Measurements from ENCODE around the gene LFNG.
"Not testable (repeated sequence)": the region's sequence is repeated elsewhere in the genome, so short reads cannot be mapped to it uniquely, and the experiment has no call there.

The LFNG gene

GRCh38 chr7:2528481-2529095 is 9.0 kb downstream of the LFNG start:
- Histone ChIP-seq H3K9ac (ENCODE audit: low read length) (peak overlapping the region; percentile 55), H3K27me3 (ENCODE audit: low read depth, low read length) (no peaks in the 10 kb centered on the region), H2AFZ (ENCODE audit: low read depth, low read length) (no peak overlapping the region), H3K79me2 (ENCODE audit: low read length) (peaks cover 18% of the 10 kb centered on the region), H3K4me3 (ENCODE audit: low read length) (peak overlapping the region; percentile 56), H3K27ac (ENCODE audit: low read length) (peak overlapping the region; percentile 99), H4K20me1 (ENCODE audit: insufficient read depth, low read length) (peaks cover 41% of the 10 kb centered on the region), H3K4me2 (ENCODE audit: low read length) (peak overlapping the region; percentile 83), H3K36me3 (replicated peaks; ENCODE audit: low read depth, low read length) (peaks cover 25% of the 10 kb centered on the region), H3K4me1 (ENCODE audit: low read length) (peaks cover 75% of the 10 kb centered on the region), H3K9me3 (ENCODE audit: insufficient read depth, low read length) (no peaks in the 10 kb centered on the region)
- TF ChIP-seq, protein P1, sequence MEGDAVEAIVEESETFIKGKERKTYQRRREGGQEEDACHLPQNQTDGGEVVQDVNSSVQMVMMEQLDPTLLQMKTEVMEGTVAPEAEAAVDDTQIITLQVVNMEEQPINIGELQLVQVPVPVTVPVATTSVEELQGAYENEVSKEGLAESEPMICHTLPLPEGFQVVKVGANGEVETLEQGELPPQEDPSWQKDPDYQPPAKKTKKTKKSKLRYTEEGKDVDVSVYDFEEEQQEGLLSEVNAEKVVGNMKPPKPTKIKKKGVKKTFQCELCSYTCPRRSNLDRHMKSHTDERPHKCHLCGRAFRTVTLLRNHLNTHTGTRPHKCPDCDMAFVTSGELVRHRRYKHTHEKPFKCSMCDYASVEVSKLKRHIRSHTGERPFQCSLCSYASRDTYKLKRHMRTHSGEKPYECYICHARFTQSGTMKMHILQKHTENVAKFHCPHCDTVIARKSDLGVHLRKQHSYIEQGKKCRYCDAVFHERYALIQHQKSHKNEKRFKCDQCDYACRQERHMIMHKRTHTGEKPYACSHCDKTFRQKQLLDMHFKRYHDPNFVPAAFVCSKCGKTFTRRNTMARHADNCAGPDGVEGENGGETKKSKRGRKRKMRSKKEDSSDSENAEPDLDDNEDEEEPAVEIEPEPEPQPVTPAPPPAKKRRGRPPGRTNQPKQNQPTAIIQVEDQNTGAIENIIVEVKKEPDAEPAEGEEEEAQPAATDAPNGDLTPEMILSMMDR (IDR thresholded peaks at IDR 0.05; ENCODE audit: low read depth, low read length) = no peak
- no peak for TF ChIP-seq EZH2phosphoT487 (IDR thresholded peaks at IDR 0.05; ENCODE audit: low read depth)

DNA sequence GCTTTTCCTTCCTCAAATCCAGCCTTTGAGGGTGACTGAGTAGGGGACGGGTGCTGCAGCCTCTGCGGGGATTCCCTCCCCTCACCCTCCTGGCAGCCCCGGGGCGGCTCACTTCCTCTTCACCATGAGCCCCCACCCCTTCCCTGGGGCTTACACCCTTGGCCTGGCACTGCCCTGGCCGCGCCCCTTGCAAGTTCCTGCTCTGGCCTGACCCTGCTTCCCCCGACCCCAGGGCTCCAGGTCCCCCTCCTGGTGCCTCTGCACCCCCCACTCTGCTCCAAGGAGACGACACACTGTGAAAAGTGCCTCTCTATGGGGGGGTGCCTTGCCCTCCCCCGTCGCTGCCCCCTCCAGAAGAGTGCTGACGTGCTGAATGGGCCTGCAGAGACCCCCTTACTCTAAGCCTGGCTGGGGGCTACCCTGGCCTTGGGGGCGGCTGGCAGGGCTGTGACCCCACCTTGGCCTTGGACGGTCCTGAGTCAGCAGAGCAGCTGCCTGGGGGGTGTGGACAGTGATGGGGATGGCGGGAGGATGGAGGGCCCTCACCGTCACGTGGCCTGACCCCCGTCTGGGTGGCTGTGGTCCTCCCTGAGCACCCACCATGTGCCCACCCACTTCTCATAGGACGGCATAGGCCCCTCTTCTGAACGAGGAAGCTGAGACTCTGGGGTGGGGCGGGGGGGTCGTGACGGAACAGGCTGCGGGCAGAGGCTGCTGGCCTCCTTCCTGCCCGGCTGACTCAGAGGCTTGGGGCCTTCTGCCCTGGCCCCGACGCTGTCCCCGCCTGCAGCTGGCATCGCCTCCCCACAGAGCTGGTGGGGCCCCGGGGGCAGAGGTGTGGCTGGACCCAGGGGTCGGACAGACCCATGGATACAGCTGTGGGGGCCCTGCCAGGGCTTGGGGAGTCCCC is 9.8 kb downstream of the LFNG start:
- H3K27ac ChIP-seq (ENCODE audit: low read length) = peak overlapping the region; percentile 99
- H3K9me3 ChIP-seq (ENCODE audit: insufficient read depth, low read length) = no peaks in the 10 kb centered on the region
- peak overlapping the region; percentile 83 for H3K4me2 ChIP-seq (ENCODE audit: low read length)
- peaks cover 66% of the 10 kb centered on the region for H3K4me1 ChIP-seq (ENCODE audit: low read length)
- H3K27me3 ChIP-seq (ENCODE audit: low read depth, low read length) = no peaks in the 10 kb centered on the region
- H3K36me3 ChIP-seq (replicated peaks; ENCODE audit: low read depth, low read length) = peaks cover 22% of the 10 kb centered on the region
- H3K9ac ChIP-seq (ENCODE audit: low read length) = peak overlapping the region; percentile 76
- H3K4me3 ChIP-seq (ENCODE audit: low read length) = peak overlapping the region; percentile 61
- TF ChIP-seq, protein P1 (IDR thresholded peaks at IDR 0.05; ENCODE audit: low read depth, low read length) = no peak
- TF ChIP-seq EZH2phosphoT487 (IDR thresholded peaks at IDR 0.05; ENCODE audit: low read depth) = no peak
- H3K79me2 ChIP-seq (ENCODE audit: low read length) = peaks cover 10% of the 10 kb centered on the region
- peaks cover 33% of the 10 kb centered on the region for H4K20me1 ChIP-seq (ENCODE audit: insufficient read depth, low read length)
- H2AFZ ChIP-seq (ENCODE audit: low read depth, low read length) = no peak overlapping the region

GRCh38 chr7:2530071-2530987 is 10.8 kb downstream of the LFNG start:
- TF ChIP-seq, protein P1 (IDR thresholded peaks at IDR 0.05; ENCODE audit: low read depth, low read length) = no peak
- TF ChIP-seq EZH2phosphoT487 (IDR thresholded peaks at IDR 0.05; ENCODE audit: low read depth) = no peak
- no peak overlapping the region for H2AFZ ChIP-seq (ENCODE audit: low read depth, low read length)
- peaks cover 17% of the 10 kb centered on the region for H3K36me3 ChIP-seq (replicated peaks; ENCODE audit: low read depth, low read length)
- H3K4me1 ChIP-seq (ENCODE audit: low read length) = peaks cover 57% of the 10 kb centered on the region
- peaks cover under 1% of the 10 kb centered on the region; the same call in 1 of the 2 replicates for H3K79me2 ChIP-seq (ENCODE audit: low read length)
- peak overlapping the region; percentile 83 for H3K4me2 ChIP-seq (ENCODE audit: low read length)
- no peaks in the 10 kb centered on the region for H3K27me3 ChIP-seq (ENCODE audit: low read depth, low read length)
- H3K9me3 ChIP-seq (ENCODE audit: insufficient read depth, low read length) = no peaks in the 10 kb centered on the region
- peak overlapping the region; percentile 76 for H3K9ac ChIP-seq (ENCODE audit: low read length)
- H4K20me1 ChIP-seq (ENCODE audit: insufficient read depth, low read length) = peaks cover 24% of the 10 kb centered on the region
- H3K27ac ChIP-seq (ENCODE audit: low read length) = peak overlapping the region; percentile 99
- H3K4me3 ChIP-seq (ENCODE audit: low read length) = peak overlapping the region; percentile 61

DNA sequence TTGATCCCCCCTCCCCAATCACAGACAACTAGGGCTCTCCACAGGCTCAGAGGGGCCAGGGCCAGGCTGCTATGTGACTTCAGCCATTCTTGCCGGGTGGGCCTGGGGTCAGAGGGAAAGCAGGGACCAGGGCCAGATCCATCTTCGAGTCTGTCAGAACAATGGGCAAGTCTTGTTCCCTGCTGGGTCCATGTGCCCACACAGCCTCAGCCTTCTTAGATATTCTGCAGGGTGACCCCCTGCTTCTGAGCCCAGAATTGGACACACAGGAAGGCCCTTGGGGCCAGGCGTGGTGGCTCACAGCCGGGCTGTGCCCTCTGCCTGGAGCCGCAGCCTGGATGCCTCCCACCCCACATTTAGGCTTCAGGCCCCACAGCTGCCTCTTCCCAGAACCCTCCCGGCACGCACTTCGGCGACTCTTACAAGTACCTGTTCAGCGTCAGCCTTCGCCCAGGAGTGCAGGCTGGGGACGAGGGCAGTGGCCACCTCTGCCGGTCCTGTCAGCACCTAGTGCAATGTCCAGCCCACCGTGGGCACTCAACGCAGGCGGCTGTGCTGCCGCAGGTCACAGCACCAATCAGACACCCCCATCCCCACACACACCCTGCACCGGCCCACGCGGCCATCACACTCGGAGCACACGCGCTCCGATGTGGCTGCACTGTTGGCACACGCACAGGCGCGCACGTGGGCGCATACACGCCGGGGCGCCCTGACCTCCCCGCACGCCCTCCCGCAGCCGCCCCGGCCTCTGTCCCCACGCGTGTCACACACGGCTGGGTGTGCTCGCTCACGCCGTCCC is 11.6 kb downstream of the LFNG start:
- peaks cover 12% of the 10 kb centered on the region for H3K36me3 ChIP-seq (replicated peaks; ENCODE audit: low read depth, low read length)
- peak overlapping the region; percentile 37; the same call in 1 of the 2 replicates for H3K4me3 ChIP-seq (ENCODE audit: low read length)
- H4K20me1 ChIP-seq (ENCODE audit: insufficient read depth, low read length) = peaks cover 16% of the 10 kb centered on the region
- not testable (repeated sequence) for H3K9me3 ChIP-seq (ENCODE audit: insufficient read depth, low read length); H2AFZ ChIP-seq (ENCODE audit: low read depth, low read length); H3K79me2 ChIP-seq (ENCODE audit: low read length); H3K27me3 ChIP-seq (ENCODE audit: low read depth, low read length)
- H3K9ac ChIP-seq (ENCODE audit: low read length) = peak overlapping the region; percentile 76; the same call in 1 of the 2 replicates
- peak overlapping the region; percentile 83 for H3K4me2 ChIP-seq (ENCODE audit: low read length)
- H3K4me1 ChIP-seq (ENCODE audit: low read length) = peaks cover 49% of the 10 kb centered on the region
- peak overlapping the region; percentile 99 for H3K27ac ChIP-seq (ENCODE audit: low read length)

GRCh38 chr7:2531796-2532110 is 12.2 kb downstream of the LFNG start:
- not testable (repeated sequence) for H2AFZ ChIP-seq (ENCODE audit: low read depth, low read length)

More at GRCh38 chr7:2531796-2532110, 12.2 kb downstream of the LFNG start:
- H3K9ac ChIP-seq (ENCODE audit: low read length); H3K27me3 ChIP-seq (ENCODE audit: low read depth, low read length); H3K36me3 ChIP-seq (replicated peaks; ENCODE audit: low read depth, low read length); H3K9me3 ChIP-seq (ENCODE audit: insufficient read depth, low read length); H3K79me2 ChIP-seq (ENCODE audit: low read length); H3K27ac ChIP-seq (ENCODE audit: low read length); H3K4me2 ChIP-seq (ENCODE audit: low read length); H3K4me3 ChIP-seq (ENCODE audit: low read length): not testable (repeated sequence)
- Histone ChIP-seq H3K4me1 (ENCODE audit: low read length) (peaks cover 43% of the 10 kb centered on the region), H4K20me1 (ENCODE audit: insufficient read depth, low read length) (peaks cover 13% of the 10 kb centered on the region)
